ENCODE data around the gene BEND5. TPM values are rescaled to one million over a fixed set of nuclear protein-coding genes. Genes with fewer than 3 reads are reported as not detected.

BEND5 gene
- total and polyA plus RNA-seq, 2 of the 8 experiments (the other 6 are each of a cell fraction or from before 2014, with no cell fraction given) = 3.8 to 7.5 TPM

GRCh38 chr1:48726139-48726538, 50.6 kb downstream of the BEND5 start (continued):
- no peak for TF ChIP-seq ATF3 (IDR thresholded peaks at IDR 0.05; ENCODE audit: insufficient read depth, low read depth, low read length)

Measured in H1 (cell line).